ES-I3 (cell line): ENCODE data around the gene ZFHX3.
A peak's percentile ranks its signal among the peaks of the same experiment; 100 is the strongest.
"Not testable (repeated sequence)": the region's sequence is repeated elsewhere in the genome, so short reads cannot be mapped to it uniquely, and the experiment has no call there.

Experiments
- H3K36me3 ChIP-seq: 2 replicates; pipeline ENCODE4 v1.6.1; 2013; ENCODE audit warnings: mild to moderate bottlenecking, low read length, control low read depth, moderate library complexity; ENCODE audit not compliant: insufficient read depth
- H3K4me1 ChIP-seq: 2 replicates; pipeline ENCODE4 v1.6.1; 2013; ENCODE audit warnings: mild to moderate bottlenecking, control low read depth, low read length; ENCODE audit not compliant: insufficient read depth
- H3K9ac ChIP-seq: 2 replicates; pipeline ENCODE4 v1.6.1; 2013; ENCODE audit warnings: low read depth, mild to moderate bottlenecking, low read length, moderate library complexity
- H3K9me3 ChIP-seq: 2 replicates; pipeline ENCODE4 v1.6.1; 2013; ENCODE audit warnings: mild to moderate bottlenecking, low read length, moderate library complexity; ENCODE audit not compliant: control insufficient read depth, insufficient read depth

Gene ZFHX3

GRCh38 chr16:73047536-73048291, at the start of gene ZFHX3:
Gene ZFHX3, minus strand, starts transcription at chr16:73048128. Its CDS starts 87,983 bp downstream, at chr16:72960145.
- no peaks in the 10 kb centered on the region for H3K36me3 ChIP-seq
- peaks cover 50% of the 10 kb centered on the region for H3K4me1 ChIP-seq
- no peaks in the 10 kb centered on the region for H3K9me3 ChIP-seq
- peak within 1 kb of the TSS; percentile 62 for H3K9ac ChIP-seq

- H3K36me3 ChIP-seq = no peaks in the 10 kb centered on the region
- no peak overlapping the region for H3K9ac ChIP-seq
- peaks cover 3% of the 10 kb centered on the region; the same call in 1 of the 2 replicates for H3K4me1 ChIP-seq
- H3K9me3 ChIP-seq = no peaks in the 10 kb centered on the region
These were observed 48.6 kb upstream of the ZFHX3 start for GRCh38 chr16:73096510-73096909.

GRCh38 chr16:73095885-73096421, 48.0 kb upstream of the ZFHX3 start:
- no peaks in the 10 kb centered on the region for H3K9me3 ChIP-seq
- peaks cover 3% of the 10 kb centered on the region; the same call in 1 of the 2 replicates for H3K4me1 ChIP-seq
- no peak overlapping the region for H3K9ac ChIP-seq
- H3K36me3 ChIP-seq = no peaks in the 10 kb centered on the region

GRCh38 chr16:73095142-73095820, 47.4 kb upstream of the ZFHX3 start:
- Histone ChIP-seq H3K9ac (no peak overlapping the region), H3K9me3 (no peaks in the 10 kb centered on the region), H3K4me1 (peaks cover 3% of the 10 kb centered on the region; the same call in 1 of the 2 replicates), H3K36me3 (no peaks in the 10 kb centered on the region)

- Histone ChIP-seq H3K9ac (no peak overlapping the region), H3K4me1 (peaks cover 3% of the 10 kb centered on the region; the same call in 1 of the 2 replicates), H3K36me3 (no peaks in the 10 kb centered on the region)
These were observed 46.4 kb upstream of the ZFHX3 start for GRCh38 chr16:73094371-73094770.

GRCh38 chr16:73093146-73094144, 45.5 kb upstream of the ZFHX3 start:
- peaks cover 3% of the 10 kb centered on the region; the same call in 1 of the 2 replicates for H3K4me1 ChIP-seq

More at GRCh38 chr16:73094371-73094770, 46.4 kb upstream of the ZFHX3 start:
- no peaks in the 10 kb centered on the region for H3K9me3 ChIP-seq

GRCh38 chr16:73092236-73092781, 44.4 kb upstream of the ZFHX3 start:
- no peak overlapping the region for H3K9ac ChIP-seq
- H3K9me3 ChIP-seq = no peaks in the 10 kb centered on the region
- peaks cover 3% of the 10 kb centered on the region; the same call in 1 of the 2 replicates for H3K4me1 ChIP-seq
- H3K36me3 ChIP-seq = no peaks in the 10 kb centered on the region

More at GRCh38 chr16:73093146-73094144, 45.5 kb upstream of the ZFHX3 start:
- Histone ChIP-seq H3K9me3 (no peaks in the 10 kb centered on the region), H3K36me3 (no peaks in the 10 kb centered on the region), H3K9ac (no peak overlapping the region)

GRCh38 chr16:73091174-73091573, 43.2 kb upstream of the ZFHX3 start:
- no peak overlapping the region for H3K9ac ChIP-seq
- no peaks in the 10 kb centered on the region for H3K36me3 ChIP-seq
- peaks cover 3% of the 10 kb centered on the region; the same call in 1 of the 2 replicates for H3K4me1 ChIP-seq

GRCh38 chr16:73089420-73089819, 41.5 kb upstream of the ZFHX3 start:
- H3K9me3 ChIP-seq = no peaks in the 10 kb centered on the region
- no peaks in the 10 kb centered on the region for H3K36me3 ChIP-seq
- no peak overlapping the region for H3K9ac ChIP-seq
- H3K4me1 ChIP-seq = no peaks in the 10 kb centered on the region

More at GRCh38 chr16:73091174-73091573, 43.2 kb upstream of the ZFHX3 start:
- H3K9me3 ChIP-seq = no peaks in the 10 kb centered on the region

- Histone ChIP-seq H3K9me3 (no peaks in the 10 kb centered on the region), H3K9ac (no peak overlapping the region), H3K4me1 (no peaks in the 10 kb centered on the region), H3K36me3 (no peaks in the 10 kb centered on the region)
These were observed 38.2 kb upstream of the ZFHX3 start for GRCh38 chr16:73086108-73086507.

- H3K36me3 ChIP-seq = no peaks in the 10 kb centered on the region
- no peak overlapping the region for H3K9ac ChIP-seq
- H3K4me1 ChIP-seq = no peaks in the 10 kb centered on the region
These were observed 35.3 kb upstream of the ZFHX3 start for GRCh38 chr16:73083271-73083670.

GRCh38 chr16:73082634-73083051, 34.7 kb upstream of the ZFHX3 start:
- H3K36me3 ChIP-seq, H3K9me3 ChIP-seq, H3K9ac ChIP-seq, H3K4me1 ChIP-seq: not testable (repeated sequence)

More at GRCh38 chr16:73083271-73083670, 35.3 kb upstream of the ZFHX3 start:
- H3K9me3 ChIP-seq = no peaks in the 10 kb centered on the region

GRCh38 chr16:73080931-73081330, 33.0 kb upstream of the ZFHX3 start:
- no peaks in the 10 kb centered on the region for H3K9me3 ChIP-seq
- no peaks in the 10 kb centered on the region for H3K4me1 ChIP-seq
- no peak overlapping the region for H3K9ac ChIP-seq
- H3K36me3 ChIP-seq = no peaks in the 10 kb centered on the region
